Chondrocyte (in vitro differentiated cells): ENCODE measurements around the gene SFXN2. TPM values are rescaled to one million over a fixed set of nuclear protein-coding genes. Genes with fewer than 3 reads are reported as not detected.
A peak's percentile ranks its signal among the peaks of the same experiment; 100 is the strongest.

Source experiments
- DNase-seq: peaks from one replicate; pipeline ENCODE4 v3.0.0; 2021; ENCODE audit warnings: mixed read lengths, low spot score
- H3K27ac Mint-ChIP-seq: one replicate; pipeline ENCODE4 v1.8.0; 2021; ENCODE audit warnings: mild to moderate bottlenecking, moderate library complexity, mixed read lengths; ENCODE audit not compliant: unreplicated experiment
- H3K27me3 Mint-ChIP-seq: 2 replicates; pipeline ENCODE4 v1.8.0; 2021; ENCODE audit warnings: low read depth, mixed read lengths
- H3K36me3 Mint-ChIP-seq: 2 replicates; pipeline ENCODE4 v1.8.0; 2021; ENCODE audit warnings: low read depth, mixed read lengths
- H3K4me1 Mint-ChIP-seq: 2 replicates; pipeline ENCODE4 v1.8.0; 2021; ENCODE audit warnings: low read depth, mild to moderate bottlenecking, mixed read lengths
- H3K4me3 Mint-ChIP-seq: one replicate; pipeline ENCODE4 v1.8.0; 2021; ENCODE audit warnings: mild to moderate bottlenecking, moderate library complexity, mixed read lengths; ENCODE audit not compliant: unreplicated experiment
- H3K9me3 Mint-ChIP-seq: 2 replicates; pipeline ENCODE4 v1.8.0; 2021; ENCODE audit warnings: low read depth, mixed read lengths
- total RNA-seq: library from RNA; stranded (reverse); gene quantifications from 3 replicates; pipeline ENCODE4 v1.2.1, GENCODE V29; 2021
- TF ChIP-seq, protein P1 (sequence below): fragments of 200-600 bp; sonication (generic); IDR thresholded peaks from 2 replicates; pipeline ENCODE4 v1.5.0; 2021; ENCODE audit warnings: antibody characterized with exemption, mild to moderate bottlenecking, moderate library complexity

SFXN2 gene
- total RNA-seq, 1 donor from 2014 or later = 4.0 TPM

DNA sequence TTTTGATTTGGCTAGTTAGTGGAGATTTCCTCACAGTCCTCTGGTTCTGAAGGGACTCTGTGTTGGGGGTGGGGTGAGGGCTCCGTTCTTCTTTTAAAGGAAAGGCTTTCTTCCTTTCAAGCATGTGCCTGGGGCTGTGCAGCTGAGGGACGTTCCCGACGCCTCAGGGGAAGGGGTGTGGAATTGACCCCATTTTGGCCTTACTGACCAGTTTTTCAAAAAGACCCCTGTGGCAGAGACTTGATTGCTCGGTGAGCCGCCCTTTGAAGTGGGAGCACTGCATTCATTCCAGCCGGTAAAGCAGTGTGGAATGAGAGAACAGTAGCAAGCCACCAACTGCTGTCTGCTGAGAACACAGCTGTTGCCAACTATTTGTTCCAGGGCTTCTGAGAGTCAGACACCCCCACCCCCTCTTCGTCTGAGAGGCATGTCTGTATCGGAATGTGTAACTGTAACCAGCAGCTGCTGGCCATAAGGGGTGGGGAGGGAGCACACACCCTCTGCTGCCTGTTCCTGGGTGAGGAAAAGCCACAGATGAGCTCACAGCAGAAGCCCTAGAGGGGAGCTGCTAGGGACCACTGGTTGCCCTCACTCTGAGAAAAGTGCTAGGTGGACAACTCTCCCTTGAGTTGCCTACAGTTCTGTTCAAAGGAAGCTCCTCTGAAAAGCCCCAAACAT, 62.5 kb downstream of the SFXN2 start:
- Mint-ChIP-seq H3K4me1 (peaks cover 92% of the 10 kb centered on the region), H3K27me3 (no peaks in the 10 kb centered on the region), H3K9me3 (no peaks in the 10 kb centered on the region), H3K27ac (peak overlapping the region; percentile 98), H3K36me3 (peaks cover 6% of the 10 kb centered on the region), H3K4me3 (peak overlapping the region; percentile 85)
- TF ChIP-seq, protein P1, sequence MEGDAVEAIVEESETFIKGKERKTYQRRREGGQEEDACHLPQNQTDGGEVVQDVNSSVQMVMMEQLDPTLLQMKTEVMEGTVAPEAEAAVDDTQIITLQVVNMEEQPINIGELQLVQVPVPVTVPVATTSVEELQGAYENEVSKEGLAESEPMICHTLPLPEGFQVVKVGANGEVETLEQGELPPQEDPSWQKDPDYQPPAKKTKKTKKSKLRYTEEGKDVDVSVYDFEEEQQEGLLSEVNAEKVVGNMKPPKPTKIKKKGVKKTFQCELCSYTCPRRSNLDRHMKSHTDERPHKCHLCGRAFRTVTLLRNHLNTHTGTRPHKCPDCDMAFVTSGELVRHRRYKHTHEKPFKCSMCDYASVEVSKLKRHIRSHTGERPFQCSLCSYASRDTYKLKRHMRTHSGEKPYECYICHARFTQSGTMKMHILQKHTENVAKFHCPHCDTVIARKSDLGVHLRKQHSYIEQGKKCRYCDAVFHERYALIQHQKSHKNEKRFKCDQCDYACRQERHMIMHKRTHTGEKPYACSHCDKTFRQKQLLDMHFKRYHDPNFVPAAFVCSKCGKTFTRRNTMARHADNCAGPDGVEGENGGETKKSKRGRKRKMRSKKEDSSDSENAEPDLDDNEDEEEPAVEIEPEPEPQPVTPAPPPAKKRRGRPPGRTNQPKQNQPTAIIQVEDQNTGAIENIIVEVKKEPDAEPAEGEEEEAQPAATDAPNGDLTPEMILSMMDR = no peak
- DNase-seq = no peak

GRCh38 chr10:102777711-102778453, 63.4 kb downstream of the SFXN2 start:
- no peaks in the 10 kb centered on the region for H3K9me3 Mint-ChIP-seq
- H3K27ac Mint-ChIP-seq = peak overlapping the region; percentile 98

GRCh38 chr10:102778781-102779180, 64.3 kb downstream of the SFXN2 start:
- peak overlapping the region; percentile 85 for H3K4me3 Mint-ChIP-seq
- H3K27ac Mint-ChIP-seq = peak overlapping the region; percentile 98

More at GRCh38 chr10:102777711-102778453, 63.4 kb downstream of the SFXN2 start:
- DNase-seq = no peak
- Mint-ChIP-seq H3K36me3 (peaks cover 6% of the 10 kb centered on the region), H3K4me3 (peak overlapping the region; percentile 85), H3K4me1 (peaks cover 97% of the 10 kb centered on the region), H3K27me3 (no peaks in the 10 kb centered on the region)
- TF ChIP-seq, protein P1 = no peak

DNA sequence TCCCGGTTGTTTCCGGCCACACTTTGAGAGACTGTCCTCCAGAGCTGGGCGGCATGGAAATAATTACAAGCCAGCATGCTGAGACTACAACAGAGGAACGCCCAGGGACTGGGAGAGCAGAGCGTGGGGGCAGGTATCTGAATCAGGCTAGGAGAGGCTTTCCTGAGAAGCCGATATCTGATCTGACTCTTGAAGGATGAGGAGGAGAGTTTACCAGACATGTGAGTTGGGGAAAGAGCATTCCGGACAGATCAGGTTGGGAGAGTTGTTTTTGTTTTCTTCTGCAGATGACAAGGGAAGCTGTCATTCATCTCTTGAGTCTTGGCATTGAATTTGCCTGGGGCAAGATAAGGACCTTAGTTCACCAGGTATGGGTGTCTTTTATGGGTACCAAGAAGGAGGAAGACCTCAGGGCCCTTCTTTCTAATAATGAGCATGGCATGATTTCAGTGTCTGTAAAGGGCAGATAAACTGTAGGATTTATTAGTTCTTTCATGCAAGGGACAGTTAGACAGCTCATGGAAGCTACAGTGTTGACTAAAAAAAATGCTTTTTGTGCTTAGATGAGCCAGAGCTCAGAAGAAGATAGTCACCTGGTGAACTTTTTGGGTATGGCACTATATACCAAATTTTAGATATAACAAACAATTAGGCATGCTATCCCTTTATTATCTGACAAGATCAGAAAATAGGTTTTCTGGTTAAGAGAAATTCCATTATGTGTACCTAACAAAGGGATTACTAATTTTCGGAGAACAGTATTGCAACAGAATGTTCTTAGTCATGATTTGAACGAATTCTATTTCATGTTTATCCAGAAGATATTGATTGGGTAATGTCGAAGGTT, 65.5 kb downstream of the SFXN2 start:
- DNase-seq = no peak
- peak overlapping the region; percentile 86 for H3K27ac Mint-ChIP-seq
- H3K9me3 Mint-ChIP-seq = no peaks in the 10 kb centered on the region
- TF ChIP-seq, protein P1 = no peak
- peaks cover 2% of the 10 kb centered on the region for H3K36me3 Mint-ChIP-seq
- peak overlapping the region; percentile 85 for H3K4me3 Mint-ChIP-seq
- no peaks in the 10 kb centered on the region for H3K27me3 Mint-ChIP-seq
- peaks cover 93% of the 10 kb centered on the region for H3K4me1 Mint-ChIP-seq

More at GRCh38 chr10:102778781-102779180, 64.3 kb downstream of the SFXN2 start:
- H3K36me3 Mint-ChIP-seq = peaks cover 6% of the 10 kb centered on the region
- TF ChIP-seq, protein P1 = no peak
- no peaks in the 10 kb centered on the region for H3K27me3 Mint-ChIP-seq
- peaks cover 97% of the 10 kb centered on the region for H3K4me1 Mint-ChIP-seq
- no peaks in the 10 kb centered on the region for H3K9me3 Mint-ChIP-seq
- DNase-seq = no peak

GRCh38 chr10:102780527-102780808, 66.0 kb downstream of the SFXN2 start:
- Mint-ChIP-seq H3K27ac (peak overlapping the region; percentile 91), H3K4me3 (no peak overlapping the region), H3K9me3 (no peaks in the 10 kb centered on the region), H3K27me3 (no peaks in the 10 kb centered on the region), H3K4me1 (peaks cover 89% of the 10 kb centered on the region), H3K36me3 (peaks cover 2% of the 10 kb centered on the region)
- no peak for DNase-seq
- TF ChIP-seq, protein P1 = no peak
